ENCODE measurements around the gene DDX25. TPM values are rescaled to one million over a fixed set of nuclear protein-coding genes. Genes with fewer than 3 reads are reported as not detected.

The DDX25 gene
- total RNA-seq, 1 experiment from 2014 or later, result not detected

DNA sequence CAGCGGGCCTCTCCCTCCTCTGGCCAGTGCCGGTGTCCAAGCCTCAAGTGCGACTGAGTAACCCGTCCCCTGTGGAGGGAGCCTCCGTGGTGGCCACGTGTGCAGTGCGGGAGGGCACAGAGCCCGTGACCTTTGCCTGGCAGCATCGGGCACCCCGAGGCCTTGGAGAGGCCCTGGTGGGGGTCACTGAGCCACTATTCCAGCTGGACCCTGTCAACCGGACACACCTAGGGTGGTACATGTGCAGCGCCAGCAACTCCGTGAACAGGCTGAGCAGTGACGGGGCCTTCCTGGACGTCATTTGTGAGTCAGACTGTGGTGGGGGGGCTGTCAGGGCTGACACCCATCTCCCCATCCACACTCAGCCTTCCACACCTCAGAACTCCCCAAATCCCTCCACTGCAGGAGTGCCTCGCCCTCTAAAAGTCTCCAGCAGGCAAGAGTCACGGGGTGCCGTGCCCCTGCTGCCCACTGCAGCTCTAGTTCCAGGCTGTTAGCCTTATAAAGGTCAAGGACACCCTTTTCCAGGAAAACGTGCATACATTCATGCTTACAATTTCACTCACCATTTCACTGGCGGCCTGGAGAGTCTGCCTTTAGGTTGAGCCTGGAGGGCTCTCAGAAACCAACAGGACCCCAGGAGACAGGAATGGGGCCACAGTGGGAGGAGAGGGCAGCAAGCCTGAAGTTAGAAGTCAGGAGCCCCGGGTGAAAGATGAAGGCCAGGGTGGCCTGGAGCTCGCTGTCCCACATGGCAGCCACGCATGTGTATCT lies 44.2 kb downstream of the DDX25 start:
- peak; percentile 22 for DNase-seq (ENCODE audit: low read depth)

DNA sequence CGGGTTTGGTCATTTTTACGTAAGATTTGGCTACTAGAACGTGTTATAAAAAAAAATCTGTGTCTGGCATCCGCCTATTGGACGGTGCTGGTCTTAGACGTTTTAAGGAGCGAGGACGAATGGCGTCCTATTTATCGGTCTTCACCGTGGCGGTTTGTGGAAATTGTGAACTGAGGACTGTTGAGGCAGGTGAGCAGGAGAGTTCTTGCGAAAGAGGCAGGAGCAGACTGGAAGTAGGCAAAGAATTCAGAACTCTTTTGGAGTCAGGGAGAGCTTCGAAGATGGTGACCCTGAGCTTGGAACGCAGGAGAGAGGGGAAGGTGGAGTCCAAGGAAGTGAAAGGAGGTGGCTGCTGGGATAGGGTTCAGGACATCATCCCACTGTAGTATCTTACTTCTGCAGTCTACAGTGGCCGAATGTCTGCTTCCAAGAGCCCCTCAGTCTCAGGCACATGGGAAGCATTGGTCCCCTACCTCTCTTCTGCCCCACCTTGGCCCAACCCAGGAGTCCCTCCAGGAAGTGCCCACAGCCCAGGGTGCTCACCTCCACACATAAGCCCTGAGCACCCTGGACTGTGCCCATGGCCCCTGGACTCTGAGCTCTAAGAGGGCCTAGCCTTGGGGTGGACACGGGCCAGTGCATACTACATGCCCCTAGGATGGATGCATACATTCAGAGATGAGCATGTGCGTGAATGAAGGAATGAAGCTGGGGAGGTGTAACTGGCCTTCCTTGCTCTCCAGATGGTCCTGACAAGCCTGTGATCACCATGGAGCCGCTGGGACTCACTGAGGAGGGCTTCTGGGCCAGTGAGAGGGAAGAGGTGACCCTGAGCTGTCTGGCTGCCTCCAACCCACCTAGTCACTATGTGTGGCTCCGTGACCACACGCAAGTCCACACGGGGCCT lies 45.2 kb downstream of the DDX25 start:
- DNase-seq (ENCODE audit: low read depth), result no peak

DNA sequence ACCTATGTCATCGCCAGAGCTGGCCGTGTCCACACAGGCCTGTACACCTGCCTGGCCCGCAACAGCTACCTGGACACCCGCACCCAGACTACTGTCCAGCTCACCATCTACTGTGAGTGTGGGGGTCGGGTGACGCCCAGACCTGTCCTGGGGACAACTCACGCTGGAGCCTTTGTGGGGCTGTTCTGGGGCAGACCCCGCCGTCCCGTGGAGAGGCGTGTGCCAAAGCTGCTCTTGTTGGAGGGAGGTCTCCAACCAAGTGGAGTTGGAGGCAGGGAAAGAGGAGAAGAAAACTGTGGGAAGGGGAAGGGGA lies 45.8 kb downstream of the DDX25 start:
- DNase-seq (ENCODE audit: low read depth), result no peak

DNA sequence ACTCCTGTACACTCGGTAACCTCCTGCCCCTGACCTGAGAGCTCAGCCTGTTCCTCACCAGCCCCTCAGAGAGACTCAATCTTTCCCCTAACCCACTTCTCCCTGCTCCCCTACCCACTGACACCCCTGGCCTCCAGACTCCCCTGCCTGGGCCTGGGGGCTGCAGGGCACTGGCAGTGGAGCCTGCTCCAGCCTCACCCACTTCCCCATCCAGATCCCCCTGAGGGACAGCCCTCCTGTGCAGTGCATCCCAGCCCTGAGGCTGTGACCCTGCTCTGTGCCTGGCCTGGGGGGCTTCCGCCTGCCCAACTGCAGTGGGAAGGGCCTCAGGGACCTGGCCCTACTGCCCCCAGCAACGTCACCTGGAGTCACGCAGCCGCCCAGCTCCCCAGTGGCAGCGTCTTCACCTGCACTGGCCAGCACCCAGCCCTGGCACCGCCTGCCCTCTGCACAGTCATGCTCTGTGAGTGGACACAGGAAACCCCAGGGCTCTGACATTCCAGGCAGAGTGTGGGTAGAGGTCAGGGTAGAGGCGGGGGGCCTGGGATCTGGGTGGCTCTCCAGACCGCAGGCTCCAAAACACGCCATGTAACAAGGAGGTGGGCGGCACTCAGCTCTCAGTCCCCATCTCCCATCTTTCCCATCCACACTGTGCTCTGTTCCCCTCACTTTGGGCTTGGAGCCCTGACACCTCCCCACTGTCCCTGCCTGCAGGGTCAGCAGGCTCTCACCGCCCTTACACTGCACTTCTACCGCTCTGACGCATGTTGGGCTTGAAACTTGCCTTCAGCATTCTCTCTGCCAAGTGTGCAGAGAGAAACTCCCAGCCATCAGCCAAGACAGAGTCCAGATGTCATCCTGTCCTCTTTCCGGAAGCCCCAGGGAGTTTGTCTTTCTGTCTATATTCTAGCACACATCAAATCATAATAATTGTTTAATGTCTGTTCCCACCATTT lies 46.7 kb downstream of the DDX25 start:
- no peak for DNase-seq (ENCODE audit: low read depth)

DNA sequence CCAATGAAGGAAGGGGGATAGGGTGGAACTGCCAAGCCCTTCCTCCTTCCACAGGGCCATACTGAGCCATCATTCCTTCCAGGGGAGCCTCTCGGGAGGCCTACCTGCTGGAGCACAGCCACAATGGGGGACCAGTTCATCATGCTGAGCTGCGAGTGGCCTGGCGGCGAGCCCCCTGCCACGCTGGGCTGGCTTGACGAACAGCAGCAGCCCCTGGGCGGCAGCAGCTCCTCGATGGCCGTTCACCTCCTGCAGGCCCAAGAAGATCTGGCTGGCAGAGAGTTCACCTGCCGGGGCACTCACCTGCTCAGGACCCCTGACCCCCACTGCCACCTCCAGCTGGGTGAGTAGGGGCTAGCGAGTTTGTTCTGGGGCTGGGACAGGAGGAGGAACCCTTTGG lies 47.4 kb downstream of the DDX25 start:
- no peak for DNase-seq (ENCODE audit: low read depth)

DNA sequence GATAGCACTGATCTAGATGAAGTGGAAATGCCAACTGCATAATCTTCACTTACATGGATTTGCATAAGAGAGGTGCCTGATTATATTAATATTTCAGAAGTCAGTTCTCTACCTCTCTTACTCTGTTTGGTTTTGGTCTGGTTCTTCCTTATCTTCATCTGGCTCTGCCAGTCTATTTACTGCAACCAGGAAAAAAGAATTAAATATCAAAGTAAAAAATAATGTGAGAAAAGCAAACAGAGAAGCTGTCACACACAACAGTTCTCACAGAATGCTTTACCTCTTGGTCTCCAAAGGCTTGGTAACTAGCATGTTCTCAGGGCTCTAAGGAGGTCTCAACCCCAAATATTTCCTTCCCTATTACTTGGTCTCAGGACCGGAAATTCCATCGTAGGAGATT lies 48.3 kb downstream of the DDX25 start:
- no peak for DNase-seq (ENCODE audit: low read depth)

DNA sequence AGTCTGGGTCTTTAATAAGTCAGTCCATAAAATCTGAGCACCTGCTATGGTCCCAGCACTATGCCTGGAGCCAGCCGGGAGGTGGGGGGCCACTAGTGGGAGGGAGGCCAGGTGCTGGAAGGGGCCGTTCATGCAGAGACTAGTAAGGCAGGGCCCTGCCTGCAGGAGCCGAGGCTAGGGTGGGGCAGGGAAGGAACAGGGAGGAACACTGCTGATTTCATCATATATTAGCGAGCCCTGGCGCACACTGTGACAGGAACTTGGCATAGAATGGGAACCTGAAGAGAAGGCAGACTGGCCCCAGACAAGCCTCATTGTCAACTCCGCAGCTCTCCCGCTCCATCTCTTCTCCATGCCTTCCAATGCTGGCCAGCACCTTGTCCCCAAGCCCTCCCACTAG lies 48.7 kb downstream of the DDX25 start:
- DNase-seq (ENCODE audit: low read depth), result no peak

DNA sequence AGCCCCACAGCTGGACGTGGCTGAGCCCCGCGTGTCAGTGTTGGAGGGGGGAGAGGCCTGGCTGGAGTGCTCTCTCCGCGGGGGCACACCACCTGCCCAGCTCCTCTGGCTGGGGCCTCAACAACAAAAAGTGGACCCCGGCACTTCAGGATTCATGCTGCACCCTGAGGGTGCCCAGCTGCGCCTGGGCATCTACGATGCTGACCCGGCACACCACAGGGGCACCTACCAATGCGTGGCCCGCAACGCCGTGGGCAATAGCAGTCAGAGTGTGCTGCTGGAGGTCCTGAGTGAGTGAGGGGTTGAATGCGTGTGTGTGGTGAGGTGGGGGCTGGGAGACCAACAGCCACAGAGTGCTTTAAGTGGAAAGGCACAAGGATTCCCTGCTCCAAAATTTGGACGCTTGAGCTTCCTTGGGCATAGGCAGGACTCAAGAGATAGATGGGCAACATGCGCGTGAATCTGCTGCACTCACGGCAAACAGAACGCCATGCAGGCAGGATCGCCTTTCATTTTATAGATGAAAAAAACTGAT lies 49.2 kb downstream of the DDX25 start:
- no peak for DNase-seq (ENCODE audit: low read depth)

DNA sequence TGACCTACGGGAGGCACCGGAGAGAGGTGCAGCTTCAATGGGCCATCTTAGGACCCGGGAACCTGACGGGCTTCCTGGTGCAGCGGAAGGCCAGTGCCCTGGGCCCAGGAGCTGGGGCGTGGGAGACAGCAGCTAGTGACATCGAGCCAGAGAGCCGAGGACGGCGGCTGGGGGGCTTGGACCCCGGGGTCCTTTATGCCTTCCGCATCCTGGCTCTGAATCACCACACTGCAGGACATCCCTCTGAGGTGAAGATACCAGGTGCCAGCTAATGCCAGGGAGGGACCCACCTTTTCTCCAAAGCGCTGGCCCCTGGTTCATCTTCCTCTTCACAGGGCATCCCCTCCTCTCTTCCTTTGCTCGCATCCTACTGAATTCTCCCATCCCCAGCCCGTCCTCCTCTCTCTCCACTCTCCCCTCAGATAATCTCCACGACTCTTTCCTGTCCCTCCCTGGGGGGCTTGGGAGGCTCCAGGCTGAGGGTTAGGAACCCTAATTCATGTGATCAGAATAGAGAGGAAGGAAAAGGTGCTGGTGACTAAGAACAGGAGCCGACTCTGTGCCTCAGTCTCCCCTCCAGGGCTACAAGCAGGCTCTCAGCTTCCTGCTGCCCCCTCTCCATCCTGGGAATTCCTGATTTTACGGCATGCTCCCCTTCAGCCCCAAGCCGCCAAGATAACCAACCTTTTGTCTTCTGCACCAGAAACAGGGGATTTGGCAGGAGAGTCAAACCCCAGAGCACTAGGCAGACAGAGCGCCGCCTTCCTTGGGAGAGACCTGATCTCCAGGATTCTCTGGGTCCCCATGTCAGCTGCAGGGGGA lies 50.0 kb downstream of the DDX25 start:
- DNase-seq (ENCODE audit: low read depth), result no peak

DNA sequence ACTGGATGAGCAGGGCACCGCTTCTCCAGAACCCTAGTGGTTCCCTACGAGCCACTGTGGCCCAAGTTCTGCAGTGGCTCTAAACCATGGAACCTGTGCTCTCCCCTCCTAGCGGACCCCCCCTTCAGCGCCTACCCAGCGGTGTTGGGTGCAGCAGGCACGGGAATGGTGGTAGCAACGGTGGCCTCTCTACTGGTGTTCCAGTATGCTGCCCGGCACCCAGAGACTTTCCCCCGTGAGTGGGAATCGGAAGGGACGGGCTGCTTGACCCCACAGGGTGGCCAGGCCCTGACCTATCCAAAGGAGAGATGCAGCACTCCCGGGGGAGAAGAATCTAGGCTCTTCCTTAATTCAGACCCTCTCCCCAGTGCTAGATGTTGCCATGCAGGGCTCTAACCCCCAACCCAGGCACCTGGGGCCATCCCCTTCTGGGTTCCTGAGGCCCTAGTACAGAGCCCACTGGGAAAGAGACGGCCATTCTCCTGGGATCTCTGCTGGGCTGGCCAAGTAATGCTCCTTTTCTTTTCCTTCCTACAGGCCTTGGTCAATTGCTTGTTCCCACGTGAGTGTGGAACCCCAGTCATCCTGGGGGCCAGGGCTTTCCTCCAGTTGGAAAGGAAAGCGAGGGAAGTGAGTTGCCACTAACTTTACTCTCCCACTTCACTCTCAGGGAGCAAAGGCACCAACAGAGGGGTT lies 50.8 kb downstream of the DDX25 start:
- DNase-seq (ENCODE audit: low read depth), result no peak

DNA sequence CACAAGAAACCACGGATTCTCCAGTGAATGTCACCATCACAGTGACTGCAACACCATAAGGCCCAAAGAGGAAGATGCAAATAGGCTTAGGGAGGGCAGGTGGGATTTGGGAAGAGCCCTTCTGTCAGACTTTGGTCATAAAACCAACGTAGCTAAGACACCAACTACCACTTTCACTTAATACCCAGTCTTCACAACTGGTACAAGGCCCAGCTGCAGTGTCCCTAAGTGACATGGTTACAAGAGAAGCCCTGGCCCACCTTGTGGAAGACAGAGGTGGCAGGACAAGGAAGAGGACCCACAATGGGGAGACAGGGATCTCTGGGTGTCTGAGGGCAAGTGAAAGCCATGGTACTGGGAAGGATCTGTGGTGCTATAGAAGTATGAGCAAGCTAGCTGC lies 51.5 kb downstream of the DDX25 start:
- no peak for DNase-seq (ENCODE audit: low read depth)

DNA sequence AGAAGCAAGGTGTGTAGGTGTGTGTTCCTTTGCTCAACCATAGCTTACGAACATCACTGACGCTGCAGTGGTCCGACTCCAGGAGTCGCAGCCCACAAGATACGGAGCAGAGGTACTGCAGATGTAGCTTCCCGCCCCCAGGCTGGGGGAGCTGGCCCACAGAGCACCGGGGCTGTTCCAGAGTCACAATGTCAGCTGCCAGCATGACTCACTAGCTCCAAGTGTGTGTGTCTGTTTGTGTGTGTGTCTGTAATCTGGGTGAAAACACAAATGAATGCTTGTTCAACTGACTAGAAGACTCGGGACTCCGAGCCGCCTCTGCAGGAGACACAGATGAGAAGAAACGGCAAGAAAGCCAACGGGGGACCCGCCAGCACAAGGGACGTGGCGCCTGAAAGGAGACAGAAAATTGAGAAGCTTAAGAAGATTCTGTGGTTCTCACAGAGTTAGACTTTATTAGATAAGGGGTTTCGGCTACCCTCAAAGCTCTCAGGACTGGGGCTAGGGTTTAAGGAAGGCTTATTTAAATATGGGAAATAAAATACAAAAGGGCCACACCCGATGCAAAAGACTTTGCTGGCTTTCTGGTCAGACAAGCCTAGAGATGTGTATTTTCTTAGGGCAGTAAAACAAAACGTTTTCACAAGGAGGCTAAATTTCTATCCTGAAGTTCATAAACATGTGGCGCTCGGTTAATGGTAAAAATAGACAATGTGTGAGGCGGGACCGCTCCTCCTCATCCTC lies 52.3 kb downstream of the DDX25 start:
- DNase-seq (ENCODE audit: low read depth), result peak; percentile 6

DNA sequence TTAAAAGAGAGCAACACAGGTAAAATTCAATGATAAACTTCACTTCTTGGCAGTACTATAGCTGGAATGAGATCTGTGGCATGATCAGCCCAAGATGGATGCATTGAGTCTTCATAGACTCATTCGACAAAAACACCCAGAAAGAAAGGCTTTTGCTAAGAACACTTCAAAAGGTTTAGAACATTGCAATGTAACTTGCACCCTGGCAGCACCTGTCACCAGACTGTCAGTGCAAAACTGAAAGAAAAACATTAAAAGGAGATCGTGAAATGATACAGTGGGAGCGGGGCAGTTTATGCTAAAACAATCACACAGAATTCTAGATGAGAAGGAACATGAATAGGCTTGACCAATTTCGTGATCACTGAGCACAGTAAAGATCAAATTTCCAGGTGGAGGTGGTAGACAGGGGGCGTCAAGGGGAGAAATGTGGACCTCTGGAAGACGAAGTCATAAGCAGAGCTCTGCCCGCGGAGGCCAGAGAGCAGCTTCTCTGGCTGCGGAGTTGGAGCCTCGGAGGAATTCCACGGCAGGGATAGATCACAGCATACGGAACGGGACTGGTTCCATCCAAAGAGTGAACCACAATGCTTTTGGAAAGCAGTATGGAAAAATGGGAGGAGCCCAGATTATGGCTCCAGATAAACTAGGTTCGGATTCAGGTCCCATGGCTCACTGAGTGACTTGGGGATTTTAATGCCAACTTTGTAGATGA lies 53.5 kb downstream of the DDX25 start:
- no peak for DNase-seq (ENCODE audit: low read depth)

DNA sequence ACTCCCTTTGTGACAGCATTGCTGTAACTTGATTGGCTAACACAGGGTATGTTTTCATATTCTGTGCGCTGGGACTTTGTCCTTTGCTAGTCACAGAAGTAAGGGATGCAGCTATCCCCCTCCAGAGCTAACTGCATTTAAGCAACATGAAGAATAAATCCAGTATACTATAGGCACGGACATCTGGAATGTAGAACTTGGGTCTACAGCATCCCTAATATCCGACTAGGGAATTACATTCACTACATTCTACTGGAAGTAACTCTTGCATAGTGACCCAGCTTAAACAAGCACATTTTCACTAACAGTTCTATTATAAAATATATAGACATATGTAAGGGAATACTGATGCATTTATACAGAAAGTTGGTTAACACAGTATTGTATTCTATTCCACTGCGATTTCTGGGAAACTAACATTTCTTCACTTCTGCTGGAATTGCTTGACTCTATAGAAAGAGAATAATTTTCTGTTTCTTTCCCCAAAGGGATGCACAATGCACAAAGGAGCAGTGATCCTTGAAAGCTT lies 54.6 kb downstream of the DDX25 start:
- no peak for DNase-seq (ENCODE audit: low read depth)

DNA sequence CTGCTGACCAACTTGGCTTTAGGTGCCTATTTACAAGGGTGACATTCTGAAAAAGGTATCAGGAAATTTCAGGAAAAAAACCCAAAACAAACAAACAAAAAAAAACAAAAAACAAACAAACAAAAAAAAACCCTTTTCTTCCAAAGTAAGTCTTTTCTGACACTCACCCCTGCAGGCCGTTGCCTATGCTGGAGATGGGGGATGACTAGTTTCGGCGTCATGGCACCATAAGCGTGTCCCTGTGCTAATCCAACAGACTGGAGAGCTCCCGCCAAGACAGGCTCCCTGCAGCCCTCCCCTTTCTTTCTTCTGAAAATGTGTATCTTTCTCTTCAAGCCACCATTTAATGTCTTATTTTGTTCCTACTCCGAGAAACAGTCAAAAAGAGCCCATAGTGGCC lies 55.2 kb downstream of the DDX25 start:
- DNase-seq (ENCODE audit: low read depth), result no peak

DNA sequence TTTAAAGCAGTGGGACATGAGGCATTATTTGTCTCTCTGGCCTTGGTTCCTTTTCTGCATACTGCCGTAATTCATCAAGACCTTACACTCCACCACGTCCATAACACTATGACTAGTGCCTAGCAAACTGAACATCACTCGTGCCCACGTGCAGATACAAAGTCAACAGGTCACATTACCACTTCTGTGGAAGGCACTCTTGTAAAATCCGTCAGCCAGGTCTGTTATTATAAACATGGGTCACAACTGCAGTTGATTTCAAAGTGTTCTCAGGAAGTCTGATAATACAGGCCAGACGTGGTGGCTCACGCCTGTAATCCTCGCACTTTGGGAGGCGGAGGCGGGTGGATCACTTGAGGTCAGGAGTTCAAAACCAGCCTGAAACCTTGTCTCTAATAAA lies 55.6 kb downstream of the DDX25 start:
- DNase-seq (ENCODE audit: low read depth), result no peak

DNA sequence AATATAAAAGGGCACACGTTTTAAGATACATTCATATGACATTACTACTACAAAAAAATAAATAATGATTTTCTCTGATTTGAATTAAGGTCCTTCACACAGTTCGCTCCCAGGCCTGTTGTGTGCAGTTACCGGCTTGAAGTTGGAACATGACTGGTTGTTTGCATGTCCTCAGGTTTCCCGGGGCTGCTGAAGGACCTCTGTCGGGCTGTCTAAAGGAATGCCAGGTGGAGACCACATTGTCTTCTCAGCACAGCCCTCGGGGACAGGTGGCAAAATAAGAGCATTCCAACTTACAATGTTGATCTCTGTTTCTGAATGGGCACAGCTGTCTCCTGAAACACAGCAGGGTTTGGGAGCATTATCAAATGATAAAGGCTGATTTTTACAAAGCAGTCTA lies 56.5 kb downstream of the DDX25 start:
- DNase-seq (ENCODE audit: low read depth), result no peak

DNA sequence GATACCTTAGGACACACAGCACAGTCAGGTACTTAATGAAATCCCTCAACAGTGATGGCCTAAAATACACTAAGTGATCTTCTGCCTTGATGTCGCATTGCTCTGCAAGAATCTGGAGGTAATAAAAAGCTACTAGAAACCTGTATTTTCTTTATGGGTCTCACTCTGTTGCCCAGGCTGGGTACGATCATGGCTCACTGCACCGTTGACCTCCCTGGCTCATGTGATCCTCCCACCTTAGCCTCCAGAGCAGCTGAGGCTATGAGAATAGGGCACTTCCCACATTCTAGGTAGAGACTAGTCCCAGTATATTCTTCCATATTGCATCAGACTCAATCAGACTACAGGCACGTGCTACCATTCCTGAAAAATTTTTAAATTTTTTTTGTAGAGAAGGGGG lies 63.2 kb downstream of the DDX25 start:
- DNase-seq (ENCODE audit: low read depth), result no peak

Measured in HT1080 (cell line).